PFSK-1 (cell line): ENCODE results near the gene TMEM128.

Experiments
- FOXP2 ChIP-seq: optimal IDR thresholded peaks from 2 replicates; pipeline ENCODE3; 2011; ENCODE audit warnings: borderline replicate concordance, control low read depth, inconsistent platforms; ENCODE audit not compliant: insufficient read depth; ENCODE audit errors: extremely low read length, extremely low read depth
- POLR2AphosphoS5 ChIP-seq: IDR thresholded peaks from 2 replicates; pipeline ENCODE4 v1.6.1; 2012; ENCODE audit warnings: low read depth, mild to moderate bottlenecking, control low read depth, low read length, moderate library complexity
- REST ChIP-seq, 2 experiments: IDR thresholded peaks; 2 replicates each; pipeline versions ENCODE4 v1.6.1 to v1.8.0; 2011 to 2012; ENCODE audit warnings: low read depth in 2 of 2, low read length in 2 of 2, control low read depth in 1 of 2, inconsistent platforms in 1 of 2, mild to moderate bottlenecking in 1 of 2, moderate library complexity in 1 of 2; ENCODE audit not compliant: insufficient read depth in 1 of 2
- SIN3A ChIP-seq: IDR thresholded peaks from 2 replicates; pipeline ENCODE4 v1.6.1; 2012; ENCODE audit warnings: mild to moderate bottlenecking, low read length, moderate library complexity, borderline replicate concordance; ENCODE audit not compliant: insufficient read depth
- TAF1 ChIP-seq: IDR thresholded peaks from 2 replicates; pipeline ENCODE4 v1.6.1; 2012; ENCODE audit warnings: low read length, control low read depth, borderline replicate concordance; ENCODE audit not compliant: insufficient read depth

GRCh38 chr4:4281787-4282186 is 33.8 kb upstream of the TMEM128 start:
- TF ChIP-seq SIN3A (no peak), TAF1 (no peak), REST (IDR thresholded peaks at IDR 0.05; ENCODE audit: insufficient read depth in 1 of 2, low read depth in 2 of 2, low read length in 2 of 2) (no peak), POLR2AphosphoS5 (no peak), FOXP2 (no peak)
